Right lobe of liver (tissue), 4 donors: ENCODE data around the gene VPS35L.

Experiments used
- POLR2A ChIP-seq: fragments of 450-650 bp; IDR thresholded peaks from one replicate; pipeline ENCODE4 v1.6.1; 2017; ENCODE audit warnings: antibody characterized with exemption, mild to moderate bottlenecking
- TF ChIP-seq, protein P1 (sequence below), 4 donors: fragments of 200-600 bp in 3 of 4; fragments of 450-650 bp in 1 of 4; IDR thresholded peaks; one replicate each; pipeline versions ENCODE4 v1.5.1 to v1.8.0; 2016 to 2022; ENCODE audit warnings: antibody characterized with exemption in 4 of 4, mild to moderate bottlenecking in 2 of 4
- donor health status: DM: no; HTN: no; CAD: no.
- donor health status: DM: no; HTN: no; CAD: no.
- donor health status: DM: no; HTN: yes; CAD: no.

DNA sequence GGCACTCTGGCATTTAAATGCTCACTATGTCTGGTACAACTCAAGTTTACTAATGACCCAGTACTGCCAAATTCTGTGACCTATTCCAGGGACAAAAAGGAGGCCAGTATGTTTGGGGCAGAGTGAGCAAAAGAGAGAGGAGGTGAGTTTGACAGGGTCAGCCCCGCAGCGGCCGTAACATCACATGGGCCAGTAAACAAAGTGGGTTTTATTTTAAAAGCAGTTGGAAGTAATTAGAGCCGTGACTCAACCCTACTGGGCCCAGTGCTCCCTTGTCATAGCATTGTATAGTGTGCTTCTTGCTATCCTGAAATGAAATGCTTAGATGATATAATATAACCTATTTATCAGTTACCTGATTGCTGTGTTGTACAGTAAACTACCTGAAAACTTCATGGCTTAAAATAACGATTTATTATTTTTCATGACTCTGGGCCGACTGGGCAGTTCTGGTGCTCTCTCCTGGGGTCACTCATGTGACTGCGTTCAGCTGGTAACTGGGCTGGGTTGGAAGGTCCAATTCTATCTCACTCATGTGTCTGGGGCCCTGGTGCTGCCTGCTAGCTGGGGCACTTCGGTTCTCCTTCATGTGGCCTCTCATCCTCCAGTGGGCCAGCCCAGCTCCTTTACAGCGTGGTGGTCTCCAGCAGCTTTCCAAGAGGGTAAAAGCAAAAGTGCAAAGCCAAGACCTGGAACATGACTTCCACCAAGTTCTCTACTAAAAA is 189.9 kb downstream of the VPS35L start:
- TF ChIP-seq, protein P1, sequence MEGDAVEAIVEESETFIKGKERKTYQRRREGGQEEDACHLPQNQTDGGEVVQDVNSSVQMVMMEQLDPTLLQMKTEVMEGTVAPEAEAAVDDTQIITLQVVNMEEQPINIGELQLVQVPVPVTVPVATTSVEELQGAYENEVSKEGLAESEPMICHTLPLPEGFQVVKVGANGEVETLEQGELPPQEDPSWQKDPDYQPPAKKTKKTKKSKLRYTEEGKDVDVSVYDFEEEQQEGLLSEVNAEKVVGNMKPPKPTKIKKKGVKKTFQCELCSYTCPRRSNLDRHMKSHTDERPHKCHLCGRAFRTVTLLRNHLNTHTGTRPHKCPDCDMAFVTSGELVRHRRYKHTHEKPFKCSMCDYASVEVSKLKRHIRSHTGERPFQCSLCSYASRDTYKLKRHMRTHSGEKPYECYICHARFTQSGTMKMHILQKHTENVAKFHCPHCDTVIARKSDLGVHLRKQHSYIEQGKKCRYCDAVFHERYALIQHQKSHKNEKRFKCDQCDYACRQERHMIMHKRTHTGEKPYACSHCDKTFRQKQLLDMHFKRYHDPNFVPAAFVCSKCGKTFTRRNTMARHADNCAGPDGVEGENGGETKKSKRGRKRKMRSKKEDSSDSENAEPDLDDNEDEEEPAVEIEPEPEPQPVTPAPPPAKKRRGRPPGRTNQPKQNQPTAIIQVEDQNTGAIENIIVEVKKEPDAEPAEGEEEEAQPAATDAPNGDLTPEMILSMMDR (IDR thresholded peaks at IDR 0.05), result no peak
- no peak for TF ChIP-seq POLR2A
